ENCODE results near the gene LACRT. TPM values are rescaled to one million over a fixed set of nuclear protein-coding genes. Genes with fewer than 3 reads are reported as not detected.

The LACRT gene
- total and polyA plus RNA-seq, 9 donors: not detected

DNA sequence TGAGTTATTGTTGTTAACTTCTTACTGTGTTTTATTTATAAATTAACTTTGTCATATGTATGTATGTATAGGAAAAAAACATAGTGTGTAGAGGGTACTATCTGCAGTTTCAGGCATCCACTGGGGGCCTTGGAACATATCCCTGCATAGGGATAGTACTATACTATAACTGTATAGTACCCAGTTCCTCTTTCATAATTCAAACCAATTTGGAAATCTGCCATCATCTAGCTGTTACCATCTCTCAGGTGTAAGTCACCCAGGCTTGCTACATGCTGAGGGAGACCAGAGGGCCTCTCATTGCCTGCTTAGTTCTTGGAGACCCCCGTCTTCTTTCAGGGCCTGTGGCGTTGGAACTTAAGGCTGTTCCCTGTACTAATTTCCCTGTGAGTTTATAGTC lies 26.4 kb upstream of the LACRT start:
- no peak overlapping the region for H3K27ac ChIP-seq (ENCODE audit: low read length)
- H3K27me3 ChIP-seq (ENCODE audit: control insufficient read depth, insufficient read depth, low read length): peaks cover 3% of the 10 kb centered on the region
- WGBS (ENCODE audit: insufficient coverage): 67% methylated on average over 1 of the region's 2 CpGs
- no peaks in the 10 kb centered on the region for H3K36me3 ChIP-seq (ENCODE audit: control insufficient read depth, insufficient read depth, low read length)
- H3K4me3 ChIP-seq (ENCODE audit: low read length): no peak overlapping the region
- H3K9me3 ChIP-seq (replicated peaks; ENCODE audit: control insufficient read depth, low read depth, low read length): no peaks in the 10 kb centered on the region
- no peak for DNase-seq
- no peaks in the 10 kb centered on the region for H3K4me1 ChIP-seq (ENCODE audit: control insufficient read depth, insufficient read depth, low read length)

DNA sequence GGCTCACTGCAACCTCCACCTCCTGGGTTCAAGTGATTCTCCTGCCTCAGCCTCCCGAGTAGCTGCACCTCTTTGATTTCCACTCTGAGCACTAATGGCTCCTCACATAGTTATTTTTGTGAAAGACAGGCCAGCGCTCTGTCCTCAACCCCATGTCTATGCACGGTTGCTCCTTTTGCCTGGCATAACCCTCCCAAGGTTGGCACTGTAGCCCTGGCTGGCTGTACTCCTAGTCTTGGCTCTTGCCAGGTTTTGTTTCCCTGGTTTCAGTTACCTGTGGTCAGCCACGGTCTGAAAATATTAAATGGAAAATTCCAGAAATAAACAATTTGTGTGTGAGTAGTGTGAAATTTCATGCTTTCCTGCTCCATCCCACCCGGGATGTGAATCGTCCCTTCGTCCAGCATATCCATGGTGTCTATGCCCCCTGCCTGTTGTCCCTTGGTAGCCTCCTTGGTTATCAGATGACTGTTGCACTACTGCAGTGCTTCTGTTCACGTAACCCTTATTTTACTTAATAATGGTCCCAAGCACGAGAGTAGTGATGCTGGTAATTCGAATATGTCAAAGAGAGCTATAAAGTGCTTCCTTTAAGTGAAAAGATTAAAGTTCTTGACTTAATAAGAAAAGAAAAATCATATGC lies 25.7 kb upstream of the LACRT start:
- WGBS (ENCODE audit: insufficient coverage): 76% methylated on average over 6 of the region's 10 CpGs
- H3K4me1 ChIP-seq (ENCODE audit: control insufficient read depth, insufficient read depth, low read length): no peaks in the 10 kb centered on the region
- H3K4me3 ChIP-seq (ENCODE audit: low read length): no peak overlapping the region
- no peak for DNase-seq
- H3K27ac ChIP-seq (ENCODE audit: low read length): no peak overlapping the region
- H3K9me3 ChIP-seq (replicated peaks; ENCODE audit: control insufficient read depth, low read depth, low read length): no peaks in the 10 kb centered on the region
- peaks cover 3% of the 10 kb centered on the region for H3K27me3 ChIP-seq (ENCODE audit: control insufficient read depth, insufficient read depth, low read length)
- H3K36me3 ChIP-seq (ENCODE audit: control insufficient read depth, insufficient read depth, low read length): no peaks in the 10 kb centered on the region

DNA sequence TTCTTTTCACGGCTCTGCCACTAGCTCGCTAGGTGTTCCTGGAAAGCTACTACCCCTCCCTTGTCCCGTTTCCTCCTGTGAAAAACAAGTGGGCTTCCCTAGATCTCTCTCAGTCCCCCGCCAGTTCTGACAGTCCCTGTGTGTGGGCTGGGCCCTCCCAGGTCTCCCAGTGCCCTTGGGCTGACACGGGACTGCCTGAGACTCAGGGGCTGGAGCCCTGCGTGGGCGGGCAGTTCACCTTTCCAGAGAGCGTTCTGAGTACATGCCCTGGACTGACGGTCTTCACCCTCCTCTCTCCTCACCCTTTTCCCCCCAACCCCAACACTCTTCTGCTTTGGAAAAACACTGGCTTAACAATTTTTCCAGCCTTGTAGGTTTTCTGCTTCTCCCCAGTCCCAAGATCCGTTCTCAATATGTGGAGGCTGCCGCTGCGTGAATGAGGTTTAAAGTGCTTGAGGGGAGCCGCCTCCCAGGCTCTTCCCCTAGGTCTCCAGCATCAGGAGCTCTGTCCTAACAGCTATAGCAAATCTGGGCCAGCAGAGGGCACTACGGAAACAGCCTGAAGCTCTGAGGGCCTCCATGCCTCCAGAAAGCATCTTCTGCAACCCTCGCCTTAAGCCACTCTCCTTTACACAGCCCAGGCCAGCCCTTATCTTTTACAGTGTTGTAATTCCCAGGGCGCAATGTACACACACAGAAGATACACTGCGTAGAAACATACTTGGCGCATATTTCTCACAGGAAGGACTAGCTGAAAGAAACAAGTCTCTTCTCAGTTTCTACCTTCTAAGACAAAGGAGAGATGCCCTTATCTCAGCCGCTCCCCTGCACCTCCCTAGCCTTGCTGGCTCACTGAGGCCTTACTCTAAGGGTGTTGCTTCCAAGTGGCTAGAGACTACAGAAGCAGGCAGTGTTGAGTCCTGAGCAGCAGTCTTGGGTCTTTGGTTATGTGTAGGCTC lies 23.9 kb upstream of the LACRT start:
- peaks cover 4% of the 10 kb centered on the region for H3K27me3 ChIP-seq (ENCODE audit: control insufficient read depth, insufficient read depth, low read length)
- no peaks in the 10 kb centered on the region for H3K36me3 ChIP-seq (ENCODE audit: control insufficient read depth, insufficient read depth, low read length)
- WGBS (ENCODE audit: insufficient coverage): 73% methylated on average over 16 of the region's 19 CpGs
- DNase-seq: peak; percentile 8
- no peaks in the 10 kb centered on the region for H3K4me1 ChIP-seq (ENCODE audit: control insufficient read depth, insufficient read depth, low read length)
- no peak overlapping the region for H3K4me3 ChIP-seq (ENCODE audit: low read length)
- H3K9me3 ChIP-seq (replicated peaks; ENCODE audit: control insufficient read depth, low read depth, low read length): no peaks in the 10 kb centered on the region
- no peak overlapping the region for H3K27ac ChIP-seq (ENCODE audit: low read length)

DNA sequence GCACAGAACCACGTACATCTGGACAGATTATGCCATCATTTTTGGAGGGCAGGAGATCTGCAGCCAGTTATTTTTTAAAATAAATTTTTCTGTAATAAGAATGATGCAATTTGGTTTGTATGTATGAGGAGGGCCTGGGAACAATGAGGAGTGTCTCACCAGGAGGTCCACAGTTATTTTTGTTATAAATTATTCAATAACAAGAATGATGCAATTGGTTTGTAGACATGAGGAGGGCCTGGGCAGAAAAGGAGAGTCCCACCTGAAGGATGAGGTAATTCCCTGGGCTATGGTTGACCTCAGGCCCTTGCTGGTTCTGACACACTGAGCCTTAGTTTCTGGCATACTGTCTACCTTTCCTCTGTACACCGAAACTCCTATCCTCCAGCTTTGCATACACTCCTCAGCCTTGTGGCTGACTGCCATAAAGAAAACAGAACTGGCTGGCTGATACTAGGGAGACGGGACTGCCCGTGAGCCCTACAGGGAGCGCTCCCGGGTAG lies 22.5 kb upstream of the LACRT start:
- Histone ChIP-seq H3K36me3 (ENCODE audit: control insufficient read depth, insufficient read depth, low read length) (no peaks in the 10 kb centered on the region), H3K4me1 (ENCODE audit: control insufficient read depth, insufficient read depth, low read length) (no peaks in the 10 kb centered on the region), H3K9me3 (replicated peaks; ENCODE audit: control insufficient read depth, low read depth, low read length) (no peaks in the 10 kb centered on the region), H3K4me3 (ENCODE audit: low read length) (no peak overlapping the region), H3K27me3 (ENCODE audit: control insufficient read depth, insufficient read depth, low read length) (peaks cover 6% of the 10 kb centered on the region), H3K27ac (ENCODE audit: low read length) (no peak overlapping the region)
- no CpG with 5 or more reads among the region's 6 CpGs for WGBS (ENCODE audit: insufficient coverage)
- no peak for DNase-seq

GRCh38 chr12:54654926-54655325 lies 20.2 kb upstream of the LACRT start:
- no peak for DNase-seq
- H3K27ac ChIP-seq (ENCODE audit: low read length): no peak overlapping the region
- no peaks in the 10 kb centered on the region for H3K4me1 ChIP-seq (ENCODE audit: control insufficient read depth, insufficient read depth, low read length)
- WGBS (ENCODE audit: insufficient coverage): 25% methylated on average over 1 of the region's 2 CpGs
- H3K36me3 ChIP-seq (ENCODE audit: control insufficient read depth, insufficient read depth, low read length): no peaks in the 10 kb centered on the region
- H3K27me3 ChIP-seq (ENCODE audit: control insufficient read depth, insufficient read depth, low read length): peaks cover 6% of the 10 kb centered on the region
- H3K4me3 ChIP-seq (ENCODE audit: low read length): no peak overlapping the region
- no peaks in the 10 kb centered on the region for H3K9me3 ChIP-seq (replicated peaks; ENCODE audit: control insufficient read depth, low read depth, low read length)

GRCh38 chr12:54653025-54653424 lies 18.3 kb upstream of the LACRT start:
- Histone ChIP-seq H3K27ac (ENCODE audit: low read length) (no peak overlapping the region), H3K36me3 (ENCODE audit: control insufficient read depth, insufficient read depth, low read length) (no peaks in the 10 kb centered on the region), H3K4me3 (ENCODE audit: low read length) (no peak overlapping the region), H3K4me1 (ENCODE audit: control insufficient read depth, insufficient read depth, low read length) (no peaks in the 10 kb centered on the region), H3K9me3 (replicated peaks; ENCODE audit: control insufficient read depth, low read depth, low read length) (no peaks in the 10 kb centered on the region), H3K27me3 (ENCODE audit: control insufficient read depth, insufficient read depth, low read length) (peaks cover 6% of the 10 kb centered on the region)
- no peak for DNase-seq
- 75% methylated on average over 3 of the region's 9 CpGs for WGBS (ENCODE audit: insufficient coverage)

DNA sequence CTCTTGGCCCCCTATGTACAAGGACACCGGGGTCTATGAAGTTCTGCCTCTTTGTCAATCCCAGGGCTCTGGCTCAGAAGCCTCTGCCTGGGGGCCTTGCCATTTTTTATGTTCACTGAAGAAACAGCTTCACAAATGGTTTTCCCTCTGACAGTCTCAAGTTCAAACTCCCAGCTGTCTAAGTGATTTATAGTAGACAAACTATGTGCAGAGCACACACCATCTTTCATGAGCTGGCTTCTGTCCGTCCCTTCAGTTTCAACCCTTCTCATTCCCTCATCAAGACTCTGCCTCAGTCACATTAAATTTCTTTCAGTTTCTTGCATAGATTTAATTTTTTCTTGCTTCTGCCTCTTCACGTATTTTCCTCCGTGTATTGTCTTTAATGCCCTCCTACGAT lies 16.2 kb upstream of the LACRT start:
- Histone ChIP-seq H3K4me1 (ENCODE audit: control insufficient read depth, insufficient read depth, low read length) (no peaks in the 10 kb centered on the region), H3K27ac (ENCODE audit: low read length) (no peak overlapping the region), H3K4me3 (ENCODE audit: low read length) (no peak overlapping the region), H3K9me3 (replicated peaks; ENCODE audit: control insufficient read depth, low read depth, low read length) (no peaks in the 10 kb centered on the region), H3K27me3 (ENCODE audit: control insufficient read depth, insufficient read depth, low read length) (peaks cover 3% of the 10 kb centered on the region), H3K36me3 (ENCODE audit: control insufficient read depth, insufficient read depth, low read length) (no peaks in the 10 kb centered on the region)
- 81% methylated on average over 5 of the region's 5 CpGs for WGBS (ENCODE audit: insufficient coverage)
- DNase-seq: no peak

DNA sequence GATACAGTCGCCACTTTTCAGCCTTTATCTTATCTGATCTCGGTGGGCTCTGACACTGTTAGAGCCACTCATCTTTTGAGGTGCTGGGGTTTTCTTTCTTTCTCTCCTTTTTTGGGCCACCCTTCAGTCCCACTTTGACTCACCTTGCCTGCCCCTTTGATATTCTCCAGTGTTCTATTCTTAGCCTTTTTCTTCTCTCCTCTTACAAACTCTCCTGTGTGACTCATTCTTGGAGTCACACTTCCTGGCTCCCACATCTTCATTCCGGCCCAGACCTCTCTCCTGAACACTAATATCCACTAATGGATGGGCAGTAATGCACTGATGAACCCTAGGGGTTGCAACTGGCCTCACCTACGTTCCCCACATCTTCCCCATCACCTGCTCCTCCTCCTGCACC lies 15.7 kb upstream of the LACRT start:
- no peak overlapping the region for H3K4me3 ChIP-seq (ENCODE audit: low read length)

DNA sequence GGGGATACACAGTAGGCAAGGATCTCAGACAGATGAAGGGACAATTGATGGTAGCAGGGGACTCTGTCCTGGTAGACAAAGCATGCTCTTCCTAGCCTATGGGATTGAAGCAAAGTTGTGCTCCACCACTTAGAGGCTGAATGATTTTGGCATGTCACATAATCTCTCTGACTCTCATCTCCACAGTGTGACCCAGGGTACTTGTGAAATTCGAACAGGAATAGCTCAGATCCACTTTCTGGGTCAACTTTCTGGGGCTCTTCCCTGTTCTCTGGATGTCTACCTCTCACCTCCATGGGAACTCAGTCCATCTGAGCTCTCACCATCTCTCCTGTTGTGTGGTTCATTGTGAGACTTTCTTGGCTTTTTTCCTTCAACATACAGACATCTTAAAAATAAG lies 15.1 kb upstream of the LACRT start:
- DNase-seq: no peak
- Histone ChIP-seq H3K36me3 (ENCODE audit: control insufficient read depth, insufficient read depth, low read length) (no peaks in the 10 kb centered on the region), H3K27ac (ENCODE audit: low read length) (no peak overlapping the region), H3K27me3 (ENCODE audit: control insufficient read depth, insufficient read depth, low read length) (peaks cover 6% of the 10 kb centered on the region), H3K9me3 (replicated peaks; ENCODE audit: control insufficient read depth, low read depth, low read length) (no peaks in the 10 kb centered on the region), H3K4me3 (ENCODE audit: low read length) (no peak overlapping the region), H3K4me1 (ENCODE audit: control insufficient read depth, insufficient read depth, low read length) (no peaks in the 10 kb centered on the region)
- 54% methylated on average over 1 of the region's 1 CpG for WGBS (ENCODE audit: insufficient coverage)

More for the DNA sequence above, 15.7 kb upstream of the LACRT start:
- Histone ChIP-seq H3K4me1 (ENCODE audit: control insufficient read depth, insufficient read depth, low read length) (no peaks in the 10 kb centered on the region), H3K9me3 (replicated peaks; ENCODE audit: control insufficient read depth, low read depth, low read length) (no peaks in the 10 kb centered on the region), H3K27me3 (ENCODE audit: control insufficient read depth, insufficient read depth, low read length) (peaks cover 3% of the 10 kb centered on the region), H3K27ac (ENCODE audit: low read length) (no peak overlapping the region), H3K36me3 (ENCODE audit: control insufficient read depth, insufficient read depth, low read length) (no peaks in the 10 kb centered on the region)
- no peak for DNase-seq
- 20% methylated on average over 1 of the region's 4 CpGs for WGBS (ENCODE audit: insufficient coverage)

DNA sequence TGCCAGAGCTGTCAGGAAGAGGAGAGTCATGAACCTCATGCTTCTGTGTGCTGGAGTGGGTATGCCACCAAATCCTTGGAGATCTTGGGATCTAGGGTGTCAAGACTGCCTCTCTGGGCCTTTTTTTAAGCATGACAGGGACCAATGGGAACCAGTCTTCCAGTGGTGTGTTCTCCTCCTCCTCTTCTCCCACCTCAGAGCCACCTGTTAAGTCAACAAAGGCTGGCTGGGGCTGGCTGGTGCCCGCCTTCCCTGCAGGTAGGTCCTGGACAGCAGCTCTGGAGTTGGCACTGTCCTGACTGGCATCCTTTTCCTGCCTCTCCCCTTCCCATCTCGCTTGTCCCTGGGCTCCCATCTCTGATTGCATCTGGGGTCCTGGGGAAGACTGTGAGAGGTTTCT lies 13.6 kb upstream of the LACRT start, which contains the start of gene DCD:
Gene DCD (minus strand): TSS at position 101 of the 400 bp plus-strand sequence. CDS start 62 bp downstream, at position 39.
- Histone ChIP-seq H3K4me3 (ENCODE audit: low read length) (no peak within 1 kb of the TSS), H3K4me1 (ENCODE audit: control insufficient read depth, insufficient read depth, low read length) (no peaks in the 10 kb centered on the region), H3K27me3 (ENCODE audit: control insufficient read depth, insufficient read depth, low read length) (peaks cover 3% of the 10 kb centered on the region), H3K9me3 (replicated peaks; ENCODE audit: control insufficient read depth, low read depth, low read length) (no peaks in the 10 kb centered on the region), H3K36me3 (ENCODE audit: control insufficient read depth, insufficient read depth, low read length) (no peaks in the 10 kb centered on the region), H3K27ac (ENCODE audit: low read length) (no peak within 1 kb of the TSS)
- DNase-seq: no peak
- 80% methylated on average over 1 of the region's 2 CpGs for WGBS (ENCODE audit: insufficient coverage)

All from muscle of leg (tissue), 11 donors.